ENCODE measurements around the gene MT2A. TPM values are rescaled to one million over a fixed set of nuclear protein-coding genes. Genes with fewer than 3 reads are reported as not detected.

Gene MT2A
- total RNA-seq, 1 experiment from 2014 or later, result 673 TPM

- in situ Hi-C loops (cut with HindIII; ENCODE audit: low pct_unique_long_range_greater_than_20kb, low sequenced_read_pairs) (no loop called here), intact Hi-C loops (cut with micrococcal nuclease; ENCODE audit: unreplicated experiment) (no loop called here)
- H3K9me3 ChIP-seq (ENCODE audit: control insufficient read depth, insufficient read depth, low read depth, low read length), result no peaks in the 10 kb centered on the region
- H3K27me3 ChIP-seq (ENCODE audit: control insufficient read depth, insufficient read depth, low read length), result no peaks in the 10 kb centered on the region
- no TSS peak for BruUV-seq (replicated peaks)
- H3K27ac ChIP-seq (ENCODE audit: low read length), result no peak overlapping the region
- no peaks in the 10 kb centered on the region for H3K4me1 ChIP-seq (ENCODE audit: control insufficient read depth, insufficient read depth, low read length)
- POLR2A ChIA-PET, result no interaction called here
- ATAC-seq, result no peak
- TF ChIP-seq REST (IDR thresholded peaks at IDR 0.05; ENCODE audit: insufficient read depth in 1 of 2, low read depth in 2 of 2, low read length in 1 of 2), result no peak
- no peak for TF ChIP-seq TCF7L2 (IDR thresholded peaks at IDR 0.05; ENCODE audit: low read depth, low read length)
- TF ChIP-seq SIN3A (IDR thresholded peaks at IDR 0.05; ENCODE audit: borderline replicate concordance, insufficient read depth, low read depth, low read length), result no peak
- TF ChIP-seq CTCF (IDR thresholded peaks at IDR 0.05), result no peak
- TF ChIP-seq POLR2AphosphoS5 (IDR thresholded peaks at IDR 0.05; ENCODE audit: low read depth, low read length), result no peak
- CTCF ChIA-PET, result no interaction called here
- no peak for DNase-seq (ENCODE audit: low read depth, low spot score)
- H3K36me3 ChIP-seq (ENCODE audit: control insufficient read depth, insufficient read depth, low read length), result no peaks in the 10 kb centered on the region
- H3K4me3 ChIP-seq (ENCODE audit: low read depth in 2 of 2, low read length in 2 of 2), result no peak overlapping the region
Observed at GRCh38 chr16:56571525-56571924, 36.9 kb upstream of the MT2A start.

- Histone ChIP-seq H3K36me3 (ENCODE audit: control insufficient read depth, insufficient read depth, low read length) (no peaks in the 10 kb centered on the region), H3K9me3 (ENCODE audit: control insufficient read depth, insufficient read depth, low read depth, low read length) (no peaks in the 10 kb centered on the region), H3K27ac (ENCODE audit: low read length) (no peak overlapping the region), H3K4me3 (ENCODE audit: low read depth in 2 of 2, low read length in 2 of 2) (no peak overlapping the region), H3K27me3 (ENCODE audit: control insufficient read depth, insufficient read depth, low read length) (no peaks in the 10 kb centered on the region), H3K4me1 (ENCODE audit: control insufficient read depth, insufficient read depth, low read length) (no peaks in the 10 kb centered on the region)
- ChIA-PET CTCF (no interaction called here), POLR2A (no interaction called here)
- intact Hi-C loops (cut with micrococcal nuclease; ENCODE audit: unreplicated experiment), result no loop called here
- BruUV-seq (replicated peaks), result no TSS peak
- in situ Hi-C loops (cut with HindIII; ENCODE audit: low pct_unique_long_range_greater_than_20kb, low sequenced_read_pairs), result no loop called here
- DNase-seq (ENCODE audit: low read depth, low spot score) (no peak), ATAC-seq (no peak)
- TF ChIP-seq REST (IDR thresholded peaks at IDR 0.05; ENCODE audit: insufficient read depth in 1 of 2, low read depth in 2 of 2, low read length in 1 of 2) (no peak), SIN3A (IDR thresholded peaks at IDR 0.05; ENCODE audit: borderline replicate concordance, insufficient read depth, low read depth, low read length) (no peak), CTCF (IDR thresholded peaks at IDR 0.05) (no peak), TCF7L2 (IDR thresholded peaks at IDR 0.05; ENCODE audit: low read depth, low read length) (no peak), POLR2AphosphoS5 (IDR thresholded peaks at IDR 0.05; ENCODE audit: low read depth, low read length) (no peak)
Observed at GRCh38 chr16:56574625-56575024, 33.8 kb upstream of the MT2A start.
